ENCODE data around the gene GALNT1.

GRCh38 chr18:35589546-35589945 lies 8.0 kb downstream of the GALNT1 start:
- TF ChIP-seq CTCF (IDR thresholded peaks at IDR 0.05) (no peak), EZH2 (IDR thresholded peaks at IDR 0.05) (no peak), EZH2phosphoT487 (IDR thresholded peaks at IDR 0.05) (no peak)
